HG02763 (cell line): ENCODE measurements around the gene ACSS1.

ENCODE experiments used
- ATAC-seq: cut with Tn5 transposase; IDR thresholded peaks from one replicate; pipeline ENCODE4 v1.9.1; 2021; ENCODE audit warnings: mild to moderate bottlenecking, moderate library complexity; ENCODE audit not compliant: unreplicated experiment

Gene ACSS1

DNA sequence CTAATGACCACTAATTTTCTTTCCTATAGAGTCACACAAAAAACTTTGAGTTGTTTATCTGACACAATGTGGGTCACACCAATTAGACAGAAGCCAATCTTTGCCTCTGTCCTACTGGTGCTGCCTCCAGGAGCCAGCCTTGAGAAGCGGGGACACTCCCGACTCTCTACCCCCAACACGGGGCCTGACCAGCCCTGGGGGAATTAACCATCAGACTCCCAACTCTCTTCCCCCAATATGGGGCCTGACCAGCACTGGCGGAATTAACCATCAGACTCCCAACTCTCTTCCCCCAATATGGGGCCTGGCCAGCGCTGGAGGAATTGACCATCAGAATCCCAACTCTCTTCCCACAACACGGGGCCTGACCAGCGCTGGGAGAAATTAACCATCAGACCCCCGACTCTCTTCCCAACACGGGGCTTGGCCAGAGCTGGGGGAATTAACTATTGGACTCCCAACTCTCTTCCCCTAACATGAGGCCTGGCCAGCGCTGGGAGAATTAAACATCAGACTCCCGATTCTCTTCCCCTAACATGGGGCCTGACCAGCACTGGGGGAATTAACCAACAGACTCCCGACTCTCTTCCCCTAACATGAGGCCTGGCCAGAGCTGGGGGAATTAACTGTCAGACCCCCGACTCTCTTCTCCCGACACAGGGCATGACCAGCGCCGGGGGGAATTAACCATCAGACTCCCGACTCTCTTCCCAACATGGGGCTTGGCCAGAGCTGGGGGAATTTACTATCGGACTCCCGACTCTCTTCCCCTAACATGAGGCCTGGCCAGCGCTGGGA, 96.4 kb downstream of the ACSS1 start:
- no peak for ATAC-seq

GRCh38 chr20:24960861-24961260, 97.1 kb downstream of the ACSS1 start:
- no peak for ATAC-seq

- ATAC-seq = no peak
Measured at GRCh38 chr20:24960302-24960801, 97.6 kb downstream of the ACSS1 start.

- ATAC-seq = no peak
Measured at GRCh38 chr20:24959591-24960301, 98.2 kb downstream of the ACSS1 start.

GRCh38 chr20:24958506-24959385, 99.2 kb downstream of the ACSS1 start:
- ATAC-seq = no peak

- ATAC-seq = no peak
Measured at GRCh38 chr20:24957326-24958016, 100.5 kb downstream of the ACSS1 start.
